Activated B cell treated with CpG ODN at 0.5 μM for 24 hours (primary cell): Measurements from ENCODE around the gene KLHL22. TPM values are rescaled to one million over a fixed set of nuclear protein-coding genes. Genes with fewer than 3 reads are reported as not detected.

Source experiments
- ATAC-seq: fragments of 200-7000 bp; cut with Tn5 transposase; one replicate; pipeline ENCODE4 v1.10.0; 2021; ENCODE audit warnings: low read depth, mild to moderate bottlenecking, moderate library complexity
- CTCF ChIA-PET: fragments of 350-600 bp; sonication (Branson Sonifier 250); formaldehyde crosslinking; loops from one replicate; lab custom pipeline; 2021; ENCODE audit warnings: antibody characterized with exemption; lab: Charles Lee
- POLR2A ChIA-PET: fragments of 350-600 bp; sonication (Branson Sonifier 250); formaldehyde crosslinking; loops from one replicate; lab custom pipeline; 2021; ENCODE audit warnings: antibody characterized with exemption; lab: Charles Lee
- DNase-seq: peaks from one replicate; pipeline ENCODE4 v3.0.0; 2022
- H3K27ac Mint-ChIP-seq: one replicate; pipeline ENCODE4 v1.8.0; 2020; ENCODE audit warnings: mixed read lengths
- H3K27me3 Mint-ChIP-seq: one replicate; pipeline ENCODE4 v1.8.0; 2021; ENCODE audit warnings: mixed read lengths
- H3K36me3 Mint-ChIP-seq: one replicate; pipeline ENCODE4 v1.8.0; 2021; ENCODE audit warnings: low read depth, mixed read lengths
- H3K4me1 Mint-ChIP-seq: one replicate; pipeline ENCODE4 v1.8.0; 2021; ENCODE audit warnings: mixed read lengths
- H3K4me3 Mint-ChIP-seq: one replicate; pipeline ENCODE4 v1.8.0; 2020; ENCODE audit warnings: mild to moderate bottlenecking, mixed read lengths
- H3K9me3 Mint-ChIP-seq: one replicate; pipeline ENCODE4 v1.8.0; 2020; ENCODE audit warnings: mixed read lengths
- intact Hi-C: fragments of 100-400 bp; cut with micrococcal nuclease; formaldehyde crosslinking; loops from one replicate; pipeline ENCODE4 v1.15.1; 2024
- total RNA-seq: library from RNA; stranded (reverse); gene quantifications from 2 replicates; pipeline ENCODE4 v1.2.3, GENCODE V29; 2022
- TF ChIP-seq, protein P1 (sequence below): fragments of 200-600 bp; IDR thresholded peaks from one replicate; pipeline ENCODE4 v1.8.0; 2022; ENCODE audit warnings: antibody characterized with exemption, mild to moderate bottlenecking

KLHL22 gene
- total RNA-seq, 1 donor from 2014 or later, result 26.1 TPM

DNA sequence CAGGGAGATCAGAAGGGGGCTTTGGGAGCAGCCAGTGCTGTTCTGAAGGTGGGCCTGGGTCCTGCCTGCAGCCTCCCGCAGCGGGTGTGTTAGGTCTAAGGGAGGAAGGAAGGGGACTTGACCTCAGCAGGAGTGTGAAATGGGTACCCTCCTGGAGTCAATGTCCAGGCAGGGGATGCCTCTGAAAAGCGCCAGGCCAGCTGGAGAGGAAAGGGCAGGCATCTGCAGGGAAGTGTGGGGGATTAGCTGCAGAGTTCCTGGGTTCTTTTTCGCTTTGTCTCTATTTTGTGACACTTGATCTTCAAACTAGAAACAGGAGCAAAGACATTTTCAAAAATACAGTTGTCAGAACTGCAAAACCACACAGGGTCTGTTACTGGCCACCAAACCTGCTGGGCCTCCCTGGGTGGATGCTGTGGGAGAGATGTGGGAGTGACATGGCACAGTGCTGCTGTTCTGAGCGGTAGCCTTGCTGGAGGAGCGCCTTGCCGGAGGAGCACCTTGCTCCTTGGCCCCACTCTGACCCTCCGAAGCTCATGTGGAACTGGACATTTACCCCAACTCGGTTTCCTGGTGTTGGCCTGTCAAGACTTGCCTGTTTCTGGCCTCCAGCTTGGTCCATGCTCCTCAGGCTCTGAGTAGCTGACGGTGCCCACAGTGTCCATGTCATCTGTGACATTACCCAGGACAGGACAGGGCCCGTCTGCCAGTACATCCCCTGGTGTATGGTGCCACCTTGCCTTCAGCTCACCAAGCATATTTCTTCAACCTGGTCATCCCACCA lies 37.7 kb upstream of the KLHL22 start:
- intact Hi-C loops, result no loop called here
- no peak for ATAC-seq
- Mint-ChIP-seq H3K27ac (no peak overlapping the region), H3K36me3 (peaks cover 59% of the 10 kb centered on the region), H3K4me1 (peaks cover 11% of the 10 kb centered on the region), H3K4me3 (no peak overlapping the region), H3K9me3 (no peaks in the 10 kb centered on the region), H3K27me3 (no peaks in the 10 kb centered on the region)
- ChIA-PET CTCF (interaction anchor here (1.3 kb wide), 1 partner anchor 31 kb away, joined by 4 read pairs; no protein-coding TSS in a partner anchor), POLR2A (no interaction called here)
- DNase-seq, result no peak
- TF ChIP-seq, protein P1, sequence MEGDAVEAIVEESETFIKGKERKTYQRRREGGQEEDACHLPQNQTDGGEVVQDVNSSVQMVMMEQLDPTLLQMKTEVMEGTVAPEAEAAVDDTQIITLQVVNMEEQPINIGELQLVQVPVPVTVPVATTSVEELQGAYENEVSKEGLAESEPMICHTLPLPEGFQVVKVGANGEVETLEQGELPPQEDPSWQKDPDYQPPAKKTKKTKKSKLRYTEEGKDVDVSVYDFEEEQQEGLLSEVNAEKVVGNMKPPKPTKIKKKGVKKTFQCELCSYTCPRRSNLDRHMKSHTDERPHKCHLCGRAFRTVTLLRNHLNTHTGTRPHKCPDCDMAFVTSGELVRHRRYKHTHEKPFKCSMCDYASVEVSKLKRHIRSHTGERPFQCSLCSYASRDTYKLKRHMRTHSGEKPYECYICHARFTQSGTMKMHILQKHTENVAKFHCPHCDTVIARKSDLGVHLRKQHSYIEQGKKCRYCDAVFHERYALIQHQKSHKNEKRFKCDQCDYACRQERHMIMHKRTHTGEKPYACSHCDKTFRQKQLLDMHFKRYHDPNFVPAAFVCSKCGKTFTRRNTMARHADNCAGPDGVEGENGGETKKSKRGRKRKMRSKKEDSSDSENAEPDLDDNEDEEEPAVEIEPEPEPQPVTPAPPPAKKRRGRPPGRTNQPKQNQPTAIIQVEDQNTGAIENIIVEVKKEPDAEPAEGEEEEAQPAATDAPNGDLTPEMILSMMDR, result no peak

- H3K27me3 Mint-ChIP-seq, result no peaks in the 10 kb centered on the region
- H3K36me3 Mint-ChIP-seq, result peaks cover 60% of the 10 kb centered on the region
- POLR2A ChIA-PET, result no interaction called here
- TF ChIP-seq, protein P1, result no peak
- intact Hi-C loops, result no loop called here
- H3K27ac Mint-ChIP-seq, result no peak overlapping the region
- ATAC-seq (no peak), DNase-seq (no peak)
- no peak overlapping the region for H3K4me3 Mint-ChIP-seq
- CTCF ChIA-PET, result interaction anchor here (1.3 kb wide), 1 partner anchor 31 kb away, joined by 4 read pairs; no protein-coding TSS in a partner anchor
- peaks cover 11% of the 10 kb centered on the region for H3K4me1 Mint-ChIP-seq
- H3K9me3 Mint-ChIP-seq, result no peaks in the 10 kb centered on the region
These were observed 36.8 kb upstream of the KLHL22 start for GRCh38 chr22:20532256-20532993.

DNA sequence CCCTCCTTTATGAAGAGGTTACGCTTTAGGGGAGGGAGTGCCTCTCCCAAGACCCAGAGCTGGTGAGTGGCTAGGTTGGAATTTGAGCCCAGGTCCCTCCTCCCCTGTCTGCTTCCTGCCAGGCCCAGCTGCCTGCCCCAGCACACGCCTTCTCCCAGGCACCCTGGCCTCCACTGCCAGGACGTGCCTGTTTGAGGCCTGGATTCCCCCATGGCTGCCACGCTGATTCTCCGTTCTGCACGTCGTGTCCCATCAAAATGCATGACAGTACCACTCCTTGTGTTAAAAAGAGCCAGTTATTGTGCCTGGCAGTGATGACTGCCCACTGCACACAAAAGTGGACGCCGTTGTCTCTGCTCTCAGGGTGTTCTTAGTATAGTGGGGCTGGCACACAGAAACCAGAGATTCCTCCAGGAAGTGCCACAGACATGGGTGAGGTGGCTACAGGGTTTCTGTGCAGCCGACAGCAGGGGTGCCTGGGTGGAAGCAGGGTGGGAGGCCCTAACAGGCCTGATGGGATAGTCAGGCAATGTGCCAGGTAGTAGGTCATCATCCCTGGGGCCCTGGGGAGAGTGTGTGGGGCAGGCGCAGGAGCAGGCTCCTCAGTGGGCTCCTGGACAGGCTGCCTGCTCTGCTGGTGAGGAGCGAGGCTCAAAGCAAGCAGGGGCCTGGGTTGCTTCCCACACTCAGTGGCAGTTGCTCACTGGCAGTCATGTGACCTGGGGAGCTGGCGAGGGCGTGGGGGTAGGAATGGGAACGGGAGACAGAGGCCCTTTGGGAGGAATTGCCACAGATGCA lies 36.0 kb upstream of the KLHL22 start:
- DNase-seq (no peak), ATAC-seq (no peak)
- TF ChIP-seq, protein P1, result no peak
- peaks cover 16% of the 10 kb centered on the region for H3K4me1 Mint-ChIP-seq
- intact Hi-C loops, result loop anchor here (2.0 kb wide), 1 partner anchor 23 kb away; no protein-coding TSS in a partner anchor
- ChIA-PET POLR2A (no interaction called here), CTCF (interaction anchor here (1.3 kb wide), 1 partner anchor 32 kb away, joined by 4 read pairs; no protein-coding TSS in a partner anchor)
- H3K27ac Mint-ChIP-seq, result no peak overlapping the region
- no peaks in the 10 kb centered on the region for H3K9me3 Mint-ChIP-seq
- no peak overlapping the region for H3K4me3 Mint-ChIP-seq
- H3K27me3 Mint-ChIP-seq, result no peaks in the 10 kb centered on the region
- H3K36me3 Mint-ChIP-seq, result peaks cover 60% of the 10 kb centered on the region

- Mint-ChIP-seq H3K4me1 (peaks cover 18% of the 10 kb centered on the region), H3K27me3 (no peaks in the 10 kb centered on the region), H3K36me3 (peaks cover 62% of the 10 kb centered on the region), H3K27ac (no peak overlapping the region), H3K4me3 (no peak overlapping the region), H3K9me3 (no peaks in the 10 kb centered on the region)
- DNase-seq (no peak), ATAC-seq (no peak)
- ChIA-PET POLR2A (no interaction called here), CTCF (no interaction called here)
- TF ChIP-seq, protein P1, result no peak
- intact Hi-C loops, result loop anchor here (2.0 kb wide), 1 partner anchor 22 kb away; no protein-coding TSS in a partner anchor
These were observed 35.5 kb upstream of the KLHL22 start for GRCh38 chr22:20531154-20531403.
